ENCODE results near the gene FGF18.

DNA sequence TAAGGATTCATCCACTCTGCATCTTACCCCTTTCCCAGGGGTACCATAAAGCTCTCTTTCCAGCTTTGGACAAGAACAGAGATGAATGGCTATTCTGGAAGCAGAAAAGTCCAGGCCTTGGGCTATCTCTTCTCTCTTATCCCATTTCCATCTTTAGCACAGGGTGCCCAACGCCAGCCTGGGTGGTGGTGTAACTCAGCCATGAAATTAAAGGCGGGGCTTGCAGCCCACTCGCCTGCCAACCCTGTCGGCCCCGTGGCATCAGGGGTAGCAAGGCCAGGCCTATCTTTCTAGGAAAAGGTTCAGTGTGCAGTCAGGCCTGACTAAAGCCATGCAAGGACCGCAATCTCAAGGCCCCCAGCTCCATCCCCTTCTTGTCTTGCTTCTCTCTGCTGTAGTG, 78.7 kb downstream of the FGF18 start:
- no peak for TF ChIP-seq JUND (IDR thresholded peaks at IDR 0.05)
- TF ChIP-seq, protein P1, sequence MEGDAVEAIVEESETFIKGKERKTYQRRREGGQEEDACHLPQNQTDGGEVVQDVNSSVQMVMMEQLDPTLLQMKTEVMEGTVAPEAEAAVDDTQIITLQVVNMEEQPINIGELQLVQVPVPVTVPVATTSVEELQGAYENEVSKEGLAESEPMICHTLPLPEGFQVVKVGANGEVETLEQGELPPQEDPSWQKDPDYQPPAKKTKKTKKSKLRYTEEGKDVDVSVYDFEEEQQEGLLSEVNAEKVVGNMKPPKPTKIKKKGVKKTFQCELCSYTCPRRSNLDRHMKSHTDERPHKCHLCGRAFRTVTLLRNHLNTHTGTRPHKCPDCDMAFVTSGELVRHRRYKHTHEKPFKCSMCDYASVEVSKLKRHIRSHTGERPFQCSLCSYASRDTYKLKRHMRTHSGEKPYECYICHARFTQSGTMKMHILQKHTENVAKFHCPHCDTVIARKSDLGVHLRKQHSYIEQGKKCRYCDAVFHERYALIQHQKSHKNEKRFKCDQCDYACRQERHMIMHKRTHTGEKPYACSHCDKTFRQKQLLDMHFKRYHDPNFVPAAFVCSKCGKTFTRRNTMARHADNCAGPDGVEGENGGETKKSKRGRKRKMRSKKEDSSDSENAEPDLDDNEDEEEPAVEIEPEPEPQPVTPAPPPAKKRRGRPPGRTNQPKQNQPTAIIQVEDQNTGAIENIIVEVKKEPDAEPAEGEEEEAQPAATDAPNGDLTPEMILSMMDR (IDR thresholded peaks at IDR 0.05; ENCODE audit: low read depth, low read length, missing input control), result no peak
- TF ChIP-seq, protein P2, sequence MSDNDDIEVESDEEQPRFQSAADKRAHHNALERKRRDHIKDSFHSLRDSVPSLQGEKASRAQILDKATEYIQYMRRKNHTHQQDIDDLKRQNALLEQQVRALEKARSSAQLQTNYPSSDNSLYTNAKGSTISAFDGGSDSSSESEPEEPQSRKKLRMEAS (IDR thresholded peaks at IDR 0.05), result no peak
- TF ChIP-seq YY1 (IDR thresholded peaks at IDR 0.05), result no peak
- TF ChIP-seq, protein P3, sequence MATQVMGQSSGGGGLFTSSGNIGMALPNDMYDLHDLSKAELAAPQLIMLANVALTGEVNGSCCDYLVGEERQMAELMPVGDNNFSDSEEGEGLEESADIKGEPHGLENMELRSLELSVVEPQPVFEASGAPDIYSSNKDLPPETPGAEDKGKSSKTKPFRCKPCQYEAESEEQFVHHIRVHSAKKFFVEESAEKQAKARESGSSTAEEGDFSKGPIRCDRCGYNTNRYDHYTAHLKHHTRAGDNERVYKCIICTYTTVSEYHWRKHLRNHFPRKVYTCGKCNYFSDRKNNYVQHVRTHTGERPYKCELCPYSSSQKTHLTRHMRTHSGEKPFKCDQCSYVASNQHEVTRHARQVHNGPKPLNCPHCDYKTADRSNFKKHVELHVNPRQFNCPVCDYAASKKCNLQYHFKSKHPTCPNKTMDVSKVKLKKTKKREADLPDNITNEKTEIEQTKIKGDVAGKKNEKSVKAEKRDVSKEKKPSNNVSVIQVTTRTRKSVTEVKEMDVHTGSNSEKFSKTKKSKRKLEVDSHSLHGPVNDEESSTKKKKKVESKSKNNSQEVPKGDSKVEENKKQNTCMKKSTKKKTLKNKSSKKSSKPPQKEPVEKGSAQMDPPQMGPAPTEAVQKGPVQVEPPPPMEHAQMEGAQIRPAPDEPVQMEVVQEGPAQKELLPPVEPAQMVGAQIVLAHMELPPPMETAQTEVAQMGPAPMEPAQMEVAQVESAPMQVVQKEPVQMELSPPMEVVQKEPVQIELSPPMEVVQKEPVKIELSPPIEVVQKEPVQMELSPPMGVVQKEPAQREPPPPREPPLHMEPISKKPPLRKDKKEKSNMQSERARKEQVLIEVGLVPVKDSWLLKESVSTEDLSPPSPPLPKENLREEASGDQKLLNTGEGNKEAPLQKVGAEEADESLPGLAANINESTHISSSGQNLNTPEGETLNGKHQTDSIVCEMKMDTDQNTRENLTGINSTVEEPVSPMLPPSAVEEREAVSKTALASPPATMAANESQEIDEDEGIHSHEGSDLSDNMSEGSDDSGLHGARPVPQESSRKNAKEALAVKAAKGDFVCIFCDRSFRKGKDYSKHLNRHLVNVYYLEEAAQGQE (IDR thresholded peaks at IDR 0.05), result no peak
- TF ChIP-seq RAD21 (IDR thresholded peaks at IDR 0.05), result no peak
- TF ChIP-seq, protein P4, sequence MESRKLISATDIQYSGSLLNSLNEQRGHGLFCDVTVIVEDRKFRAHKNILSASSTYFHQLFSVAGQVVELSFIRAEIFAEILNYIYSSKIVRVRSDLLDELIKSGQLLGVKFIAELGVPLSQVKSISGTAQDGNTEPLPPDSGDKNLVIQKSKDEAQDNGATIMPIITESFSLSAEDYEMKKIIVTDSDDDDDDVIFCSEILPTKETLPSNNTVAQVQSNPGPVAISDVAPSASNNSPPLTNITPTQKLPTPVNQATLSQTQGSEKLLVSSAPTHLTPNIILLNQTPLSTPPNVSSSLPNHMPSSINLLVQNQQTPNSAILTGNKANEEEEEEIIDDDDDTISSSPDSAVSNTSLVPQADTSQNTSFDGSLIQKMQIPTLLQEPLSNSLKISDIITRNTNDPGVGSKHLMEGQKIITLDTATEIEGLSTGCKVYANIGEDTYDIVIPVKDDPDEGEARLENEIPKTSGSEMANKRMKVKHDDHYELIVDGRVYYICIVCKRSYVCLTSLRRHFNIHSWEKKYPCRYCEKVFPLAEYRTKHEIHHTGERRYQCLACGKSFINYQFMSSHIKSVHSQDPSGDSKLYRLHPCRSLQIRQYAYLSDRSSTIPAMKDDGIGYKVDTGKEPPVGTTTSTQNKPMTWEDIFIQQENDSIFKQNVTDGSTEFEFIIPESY (IDR thresholded peaks at IDR 0.05), result no peak
- no peak for TF ChIP-seq NR2F2 (IDR thresholded peaks at IDR 0.05)
